ENCODE results near the gene DNAJB6.

Gene DNAJB6

DNA sequence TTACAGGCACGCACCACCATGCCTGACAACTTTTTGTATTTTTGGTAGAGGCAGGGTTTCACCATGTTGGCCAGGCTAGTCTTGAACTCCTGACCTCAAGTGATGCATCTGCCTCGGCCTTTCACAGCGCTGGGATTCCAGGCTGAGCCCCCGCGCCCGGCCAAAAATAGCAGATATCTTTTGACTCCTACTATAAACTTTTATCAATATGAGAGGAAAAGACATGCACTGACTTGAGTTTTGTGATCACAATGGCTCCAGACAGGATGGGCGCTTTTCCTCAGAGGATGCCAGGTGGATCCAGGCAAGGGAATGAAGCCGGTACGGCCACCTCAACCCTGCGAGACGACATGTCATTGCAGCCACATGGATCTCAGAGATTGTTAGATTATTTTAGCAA is 123.9 kb downstream of the DNAJB6 start:
- ChIA-PET CTCF (interaction anchor here (1.9 kb wide), 1 partner anchor 14 kb away, joined by 4 read pairs; no protein-coding TSS in a partner anchor), POLR2A (no interaction called here)
- DNase-seq (ENCODE audit: extremely low spot score), result no peak
- TF ChIP-seq NFRKB (IDR thresholded peaks at IDR 0.05) (no peak), HDGF (IDR thresholded peaks at IDR 0.05; ENCODE audit: borderline replicate concordance) (no peak), SP1 (IDR thresholded peaks at IDR 0.05) (no peak), ZNF384 (IDR thresholded peaks at IDR 0.05) (no peak), LEF1 (IDR thresholded peaks at IDR 0.05; ENCODE audit: borderline replicate concordance) (no peak), BHLHE40 (IDR thresholded peaks at IDR 0.05; ENCODE audit: borderline replicate concordance) (no peak), FOXK2 (IDR thresholded peaks at IDR 0.05) (no peak), L3MBTL2 (conservative IDR thresholded peaks at IDR 0.05) (no peak), ELF4 (IDR thresholded peaks at IDR 0.05) (no peak), SUZ12 (IDR thresholded peaks at IDR 0.05) (no peak), FOXA1 (IDR thresholded peaks at IDR 0.05) (no peak), TARDBP (IDR thresholded peaks at IDR 0.05) (no peak), ARNT (IDR thresholded peaks at IDR 0.05) (no peak), CTBP1 (IDR thresholded peaks at IDR 0.05; ENCODE audit: borderline replicate concordance) (no peak), FOXM1 (IDR thresholded peaks at IDR 0.05; ENCODE audit: borderline replicate concordance) (no peak)
- TF ChIP-seq, protein P1, sequence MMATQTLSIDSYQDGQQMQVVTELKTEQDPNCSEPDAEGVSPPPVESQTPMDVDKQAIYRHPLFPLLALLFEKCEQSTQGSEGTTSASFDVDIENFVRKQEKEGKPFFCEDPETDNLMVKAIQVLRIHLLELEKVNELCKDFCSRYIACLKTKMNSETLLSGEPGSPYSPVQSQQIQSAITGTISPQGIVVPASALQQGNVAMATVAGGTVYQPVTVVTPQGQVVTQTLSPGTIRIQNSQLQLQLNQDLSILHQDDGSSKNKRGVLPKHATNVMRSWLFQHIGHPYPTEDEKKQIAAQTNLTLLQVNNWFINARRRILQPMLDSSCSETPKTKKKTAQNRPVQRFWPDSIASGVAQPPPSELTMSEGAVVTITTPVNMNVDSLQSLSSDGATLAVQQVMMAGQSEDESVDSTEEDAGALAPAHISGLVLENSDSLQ (IDR thresholded peaks at IDR 0.05), result no peak

DNA sequence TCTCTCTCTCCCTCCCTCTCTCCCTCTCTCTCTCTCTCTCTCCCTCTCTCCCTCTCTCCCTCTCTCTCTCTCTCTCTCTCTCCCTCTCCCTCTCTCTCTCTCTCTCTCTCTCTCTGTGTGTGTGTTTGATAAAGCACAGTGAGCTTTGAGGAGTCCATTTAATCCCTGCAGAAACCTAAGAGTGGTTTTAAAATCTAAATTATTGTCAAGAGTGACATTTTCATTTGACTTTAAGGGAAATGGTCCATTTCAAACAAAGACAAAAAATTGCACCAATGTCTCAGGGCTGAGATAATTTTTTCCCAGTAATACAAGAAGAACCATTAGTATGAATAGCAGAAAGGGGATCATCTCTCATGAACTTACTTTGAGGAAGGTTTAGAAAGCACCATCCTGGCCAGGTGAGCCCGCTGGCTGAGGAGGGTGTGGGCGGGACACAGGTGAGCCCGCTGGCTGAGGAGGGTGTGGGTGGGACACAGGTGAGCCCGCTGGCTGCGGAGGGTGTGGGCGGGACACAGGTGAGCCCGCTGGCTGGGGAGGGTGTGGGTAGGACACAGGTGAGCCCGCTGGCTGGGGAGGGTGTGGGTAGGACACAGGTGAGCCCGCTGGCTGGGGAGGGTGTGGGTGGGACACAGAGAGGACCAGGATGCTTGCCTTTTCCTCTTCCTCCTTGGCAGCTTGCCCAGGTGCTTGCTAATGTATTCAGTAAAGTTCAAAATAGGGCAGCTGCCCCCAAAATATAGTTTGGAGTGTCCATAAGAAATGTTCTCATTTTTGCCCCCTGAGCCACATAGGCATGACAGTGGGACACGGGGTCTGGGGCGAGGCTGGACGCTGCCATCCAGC is 125.0 kb downstream of the DNAJB6 start:
- CTCF ChIA-PET, result interaction anchor here (1.9 kb wide), 1 partner anchor 13 kb away, joined by 4 read pairs; no protein-coding TSS in a partner anchor
- POLR2A ChIA-PET, result no interaction called here
- TF ChIP-seq TARDBP (IDR thresholded peaks at IDR 0.05) (no peak), FOXM1 (IDR thresholded peaks at IDR 0.05; ENCODE audit: borderline replicate concordance) (no peak), SP1 (IDR thresholded peaks at IDR 0.05) (no peak), L3MBTL2 (conservative IDR thresholded peaks at IDR 0.05) (no peak), ZNF384 (IDR thresholded peaks at IDR 0.05) (no peak), ELF4 (IDR thresholded peaks at IDR 0.05) (no peak), ARNT (IDR thresholded peaks at IDR 0.05) (no peak), FOXK2 (IDR thresholded peaks at IDR 0.05) (no peak)
- TF ChIP-seq, protein P1 (IDR thresholded peaks at IDR 0.05), result no peak
- no peak for DNase-seq (ENCODE audit: extremely low spot score)

DNA sequence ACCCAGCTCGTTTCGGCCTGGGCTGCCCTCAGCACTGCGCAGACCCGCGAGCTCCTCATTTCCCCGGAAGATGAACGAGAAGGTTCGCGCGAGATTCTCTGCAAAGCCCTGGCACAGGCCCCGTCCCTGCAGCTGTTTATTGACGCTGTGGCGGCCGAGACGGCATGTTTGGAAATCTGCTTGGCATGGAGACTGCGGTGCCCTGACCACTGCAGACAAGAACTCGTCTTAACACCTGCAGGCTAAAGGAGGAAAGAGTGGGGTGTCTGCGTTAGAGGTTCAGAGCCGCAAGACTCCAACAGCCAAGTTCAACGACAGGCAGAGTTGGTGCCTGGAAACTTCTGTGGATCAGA is 125.6 kb downstream of the DNAJB6 start:
- DNase-seq (ENCODE audit: extremely low spot score), result no peak
- ChIA-PET CTCF (interaction anchor here (1.9 kb wide), 1 partner anchor 12 kb away, joined by 4 read pairs; no protein-coding TSS in a partner anchor), POLR2A (no interaction called here)
- no peak for TF ChIP-seq CTBP1 (IDR thresholded peaks at IDR 0.05; ENCODE audit: borderline replicate concordance)
- TF ChIP-seq FOXK2 (IDR thresholded peaks at IDR 0.05), result no peak
- no peak for TF ChIP-seq LEF1 (IDR thresholded peaks at IDR 0.05; ENCODE audit: borderline replicate concordance)
- no peak for TF ChIP-seq FOXA1 (IDR thresholded peaks at IDR 0.05)

DNA sequence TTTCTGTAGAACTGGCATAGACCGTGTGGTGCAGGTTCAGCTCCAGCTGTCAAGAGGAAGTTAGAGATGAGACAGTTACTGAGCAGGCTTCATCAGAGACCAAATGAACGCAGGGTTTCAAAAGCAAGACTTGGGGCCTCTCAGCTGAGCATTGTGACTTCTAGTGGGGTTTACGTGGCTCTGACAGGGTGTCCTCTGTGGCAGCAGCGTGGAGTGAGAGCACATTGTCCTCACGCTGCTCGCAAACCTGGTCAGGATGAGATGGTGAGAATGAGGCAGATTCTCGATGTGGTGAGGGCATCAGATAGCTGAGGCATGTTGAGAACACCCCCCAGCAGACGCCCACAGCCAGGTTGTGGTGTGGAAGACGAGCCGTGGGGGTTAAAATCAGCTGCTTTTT is 126.0 kb downstream of the DNAJB6 start:
- CTCF ChIA-PET, result interaction anchor here (0.6 kb wide), 1 partner anchor 11 kb away, joined by 3 read pairs; no protein-coding TSS in a partner anchor
- DNase-seq (ENCODE audit: extremely low spot score), result no peak
- POLR2A ChIA-PET, result no interaction called here
- TF ChIP-seq ZNF384 (IDR thresholded peaks at IDR 0.05) (no peak), FOXM1 (IDR thresholded peaks at IDR 0.05; ENCODE audit: borderline replicate concordance) (no peak), LEF1 (IDR thresholded peaks at IDR 0.05; ENCODE audit: borderline replicate concordance) (no peak), TARDBP (IDR thresholded peaks at IDR 0.05) (no peak), SP1 (IDR thresholded peaks at IDR 0.05) (no peak), ARNT (IDR thresholded peaks at IDR 0.05) (no peak), BHLHE40 (IDR thresholded peaks at IDR 0.05; ENCODE audit: borderline replicate concordance) (no peak), ELF4 (IDR thresholded peaks at IDR 0.05) (no peak), HDGF (IDR thresholded peaks at IDR 0.05; ENCODE audit: borderline replicate concordance) (no peak)

DNA sequence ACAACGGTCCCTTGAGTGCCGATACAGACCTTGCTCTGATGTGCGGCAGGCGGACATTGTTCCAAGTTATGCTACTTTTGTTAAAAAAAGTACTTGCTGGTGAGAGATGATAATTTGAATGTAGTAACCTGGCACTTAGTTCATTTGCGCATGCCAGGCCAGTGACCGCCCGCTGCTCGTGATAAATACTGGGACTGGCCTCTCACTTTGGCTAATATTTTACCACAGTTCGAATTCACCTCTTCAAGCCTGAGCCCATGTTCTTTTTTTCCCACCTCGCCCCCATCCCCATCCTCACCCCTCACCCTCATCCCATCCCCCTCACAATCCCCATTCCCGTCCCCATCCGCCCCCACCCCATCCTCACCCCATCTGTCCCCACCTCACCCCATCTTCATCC is 126.4 kb downstream of the DNAJB6 start:
- CTCF ChIA-PET, result interaction anchor here (0.6 kb wide), 1 partner anchor 11 kb away, joined by 3 read pairs; no protein-coding TSS in a partner anchor
- TF ChIP-seq SUZ12 (IDR thresholded peaks at IDR 0.05) (no peak), SP1 (IDR thresholded peaks at IDR 0.05) (no peak), TARDBP (IDR thresholded peaks at IDR 0.05) (no peak), ZNF384 (IDR thresholded peaks at IDR 0.05) (no peak), L3MBTL2 (conservative IDR thresholded peaks at IDR 0.05) (no peak), ELF4 (IDR thresholded peaks at IDR 0.05) (no peak), BHLHE40 (IDR thresholded peaks at IDR 0.05; ENCODE audit: borderline replicate concordance) (no peak), FOXA1 (IDR thresholded peaks at IDR 0.05) (no peak), LEF1 (IDR thresholded peaks at IDR 0.05; ENCODE audit: borderline replicate concordance) (no peak), ARNT (IDR thresholded peaks at IDR 0.05) (no peak), CTBP1 (IDR thresholded peaks at IDR 0.05; ENCODE audit: borderline replicate concordance) (no peak), FOXM1 (IDR thresholded peaks at IDR 0.05; ENCODE audit: borderline replicate concordance) (no peak)
- TF ChIP-seq, protein P1 (IDR thresholded peaks at IDR 0.05), result no peak
- POLR2A ChIA-PET, result no interaction called here
- no peak for DNase-seq (ENCODE audit: extremely low spot score)
